SIG-M5 treated with dmso at 0.1 percent for 504 hours (cell line): ENCODE data around the gene TYK2.
"Not testable (repeated sequence)": the region's sequence is repeated elsewhere in the genome, so short reads cannot be mapped to it uniquely, and the experiment has no call there.

ENCODE experiments used
- DNase-seq: peaks from one replicate; lab custom pipeline; 2025; ENCODE audit not compliant: unreplicated experiment; lab: John Stamatoyannopoulos, UW

TYK2 gene

GRCh38 chr19:10380313-10381102 lies at the start of gene TYK2:
Gene TYK2, minus strand, starts transcription at chr19:10380572. Its CDS starts 2,166 bp downstream, at chr19:10378406.
- peak; percentile 97 for DNase-seq

- no peak for DNase-seq
These were observed 48.6 kb upstream of the TYK2 start for GRCh38 chr19:10428996-10429381.

GRCh38 chr19:10427169-10427568 lies 46.8 kb upstream of the TYK2 start:
- no peak for DNase-seq

GRCh38 chr19:10424011-10424637 lies 43.8 kb upstream of the TYK2 start:
- DNase-seq, result peak; percentile 41

- no peak for DNase-seq
These were observed 42.5 kb upstream of the TYK2 start for GRCh38 chr19:10422846-10423245.

GRCh38 chr19:10422046-10422461 lies 41.7 kb upstream of the TYK2 start:
- DNase-seq, result peak; percentile 57

- no peak for DNase-seq
These were observed 41.1 kb upstream of the TYK2 start for GRCh38 chr19:10421240-10422045.

GRCh38 chr19:10420444-10421239 lies 40.3 kb upstream of the TYK2 start, which contains the start of gene PDE4A:
Gene PDE4A, plus strand, starts transcription at chr19:10420538. Its CDS starts 227 bp downstream, at chr19:10420765.
- no peak for DNase-seq

GRCh38 chr19:10419646-10420443 lies 39.5 kb upstream of the TYK2 start:
- peak; percentile 57 for DNase-seq

- no peak for DNase-seq
These were observed 38.9 kb upstream of the TYK2 start for GRCh38 chr19:10419200-10419645.

GRCh38 chr19:10418485-10419199 lies 38.3 kb upstream of the TYK2 start:
- no peak for DNase-seq

GRCh38 chr19:10418235-10418484 lies 37.8 kb upstream of the TYK2 start:
- no peak for DNase-seq

- DNase-seq, result no peak
These were observed 37.3 kb upstream of the TYK2 start for GRCh38 chr19:10417541-10418234.

GRCh38 chr19:10416380-10417257 lies 36.2 kb upstream of the TYK2 start:
- DNase-seq, result peak; percentile 93

GRCh38 chr19:10416083-10416379 lies 35.7 kb upstream of the TYK2 start:
- DNase-seq, result peak; percentile 52

GRCh38 chr19:10412257-10412977 lies 32.0 kb upstream of the TYK2 start:
- DNase-seq, result no peak

GRCh38 chr19:10411224-10411623 lies 30.9 kb upstream of the TYK2 start:
- DNase-seq, result not testable (repeated sequence)
